CD4-positive, alpha-beta memory T cell (primary cell): ENCODE measurements around the gene MEIOC. TPM values are rescaled to one million over a fixed set of nuclear protein-coding genes. Genes with fewer than 3 reads are reported as not detected.
"Not testable (repeated sequence)": the region's sequence is repeated elsewhere in the genome, so short reads cannot be mapped to it uniquely, and the experiment has no call there.

ENCODE experiments used
- CTCF ChIA-PET: fragments of 350-600 bp; sonication (Branson Sonifier 250); formaldehyde crosslinking; loops from one replicate; lab custom pipeline; 2021; ENCODE audit warnings: inconsistent platforms; ENCODE audit not compliant: partially characterized antibody; lab: Charles Lee
- POLR2A ChIA-PET: fragments of 350-600 bp; sonication (Branson Sonifier 250); formaldehyde crosslinking; loops from one replicate; lab custom pipeline; 2021; ENCODE audit not compliant: partially characterized antibody; lab: Charles Lee
- DNase-seq, 5 donors: peaks; one replicate each; pipeline versions ENCODE4 v3.0.0 to v3.0.0-alpha.2; 2020 to 2022; ENCODE audit warnings: mixed read lengths in 1 of 5
- H3K27ac ChIP-seq: one replicate; pipeline ENCODE4 v1.7.0; 2013; ENCODE audit warnings: low read depth, low read length
- H3K27me3 ChIP-seq: 2 replicates; pipeline ENCODE4 v1.7.0; 2013; ENCODE audit warnings: mild to moderate bottlenecking, low read length, moderate library complexity; ENCODE audit not compliant: insufficient read depth
- H3K36me3 ChIP-seq: 2 replicates; pipeline ENCODE4 v1.7.0; 2013; ENCODE audit warnings: mild to moderate bottlenecking, low read length, moderate library complexity; ENCODE audit not compliant: insufficient read depth
- H3K4me1 ChIP-seq: 2 replicates; pipeline ENCODE4 v1.7.0; 2013; ENCODE audit warnings: mild to moderate bottlenecking, low read length, moderate library complexity; ENCODE audit not compliant: insufficient read depth
- H3K4me3 ChIP-seq, 2 donors: one replicate each; pipeline ENCODE4 v1.7.0; 2013; ENCODE audit warnings: low read length in 2 of 2, mild to moderate bottlenecking in 1 of 2
- H3K9me3 ChIP-seq, 2 donors: one replicate each; pipeline ENCODE4 v1.7.0; 2013; ENCODE audit warnings: low read length in 2 of 2, control low read depth in 1 of 2; ENCODE audit not compliant: control insufficient read depth in 1 of 2
- H3K27ac Mint-ChIP-seq, 7 donors: one replicate each; pipeline ENCODE4 v1.8.0; 2020 to 2021; ENCODE audit warnings: mixed read lengths in 7 of 7, mild to moderate bottlenecking in 6 of 7, inconsistent platforms in 3 of 7, moderate library complexity in 3 of 7
- H3K27me3 Mint-ChIP-seq, 2 donors: one replicate each; pipeline ENCODE4 v1.8.0; 2020 to 2021; ENCODE audit warnings: mixed read lengths in 2 of 2
- H3K36me3 Mint-ChIP-seq, 2 donors: one replicate each; pipeline ENCODE4 v1.8.0; 2020 to 2021; ENCODE audit warnings: mixed read lengths in 2 of 2, inconsistent platforms in 1 of 2, mild to moderate bottlenecking in 1 of 2
- H3K4me1 Mint-ChIP-seq, 4 donors: one replicate each; pipeline ENCODE4 v1.8.0; 2020 to 2021; ENCODE audit warnings: mixed read lengths in 4 of 4, mild to moderate bottlenecking in 1 of 4
- H3K4me3 Mint-ChIP-seq, 8 donors: one replicate each; pipeline ENCODE4 v1.8.0; 2020 to 2021; ENCODE audit warnings: mixed read lengths in 8 of 8, mild to moderate bottlenecking in 7 of 8, moderate library complexity in 6 of 8, inconsistent platforms in 3 of 8
- H3K9me3 Mint-ChIP-seq, 8 donors: one replicate each; pipeline ENCODE4 v1.8.0; 2020 to 2021; ENCODE audit warnings: mixed read lengths in 8 of 8, mild to moderate bottlenecking in 5 of 8, inconsistent platforms in 3 of 8, moderate library complexity in 1 of 8
- intact Hi-C: fragments of 100-400 bp; cut with micrococcal nuclease; formaldehyde crosslinking; loops from one replicate; pipeline ENCODE4 v1.15.1; 2023
- polyA plus RNA-seq, 2 donors: library from polyadenylated mRNA; unstranded; fragments of 300-500 nt; fragmentation: Illumina TruSeq; gene quantifications; one replicate each; pipeline ENCODE4 v1.2.3, GENCODE V29; 2021
- total RNA-seq, 2 experiments: library from RNA; stranded (reverse); gene quantifications; one replicate each; pipeline ENCODE4 v1.2.3, GENCODE V29; 2021

Gene MEIOC
- total and polyA plus RNA-seq, 4 experiments from 2014 or later: 0.21 to 0.31 TPM; not detected in 2

DNA sequence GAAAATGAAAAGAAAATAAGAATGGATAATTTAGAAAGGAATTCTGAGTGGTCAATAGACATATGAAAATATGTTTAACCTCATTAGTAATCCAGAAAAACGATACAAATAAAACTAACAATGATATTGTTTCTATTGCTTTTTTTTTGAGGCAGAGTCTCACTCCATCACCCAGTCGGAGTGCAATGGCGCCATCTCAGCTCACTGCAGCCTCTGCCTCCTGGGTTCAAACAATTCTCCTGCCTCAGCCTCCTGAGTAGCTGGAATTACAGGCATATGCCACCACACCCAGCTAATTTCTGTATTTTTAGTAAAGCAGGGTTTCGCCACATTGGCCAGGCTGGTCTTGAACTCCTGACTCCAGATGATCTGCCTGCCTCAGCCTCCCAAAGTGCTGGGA, 21.9 kb upstream of the MEIOC start:
- POLR2A ChIA-PET, H3K4me1 ChIP-seq, CTCF ChIA-PET, H3K4me3 Mint-ChIP-seq, intact Hi-C loops, H3K36me3 ChIP-seq, H3K4me3 ChIP-seq, H3K4me1 Mint-ChIP-seq, H3K9me3 ChIP-seq, DNase-seq, H3K36me3 Mint-ChIP-seq, H3K27ac Mint-ChIP-seq, H3K9me3 Mint-ChIP-seq, H3K27ac ChIP-seq, H3K27me3 ChIP-seq: not testable (repeated sequence)
- H3K27me3 Mint-ChIP-seq: peaks cover 0 to 13% of the 10 kb centered on the region in 2 donors

DNA sequence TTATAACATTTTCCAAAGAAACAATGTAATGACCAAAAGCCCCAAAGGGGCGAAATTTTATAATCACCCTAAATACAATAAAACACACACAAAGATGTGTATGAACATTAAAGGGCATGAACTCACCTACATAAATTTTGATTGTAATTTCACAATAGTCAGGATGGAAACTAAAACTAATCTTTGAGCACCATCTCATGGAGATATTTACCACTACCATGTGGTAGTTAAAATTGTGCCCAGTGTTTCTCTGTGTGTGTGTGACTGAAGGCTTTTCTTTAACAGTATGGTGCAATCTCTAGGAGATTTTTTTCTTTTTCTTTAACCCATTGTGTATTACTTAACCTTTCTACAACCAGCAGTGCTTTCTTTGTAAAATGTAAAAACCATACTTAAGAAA, 19.7 kb upstream of the MEIOC start:
- Histone ChIP-seq H3K9me3 (no peaks in the 10 kb centered on the region), H3K27ac (no peak overlapping the region), H3K4me3 (no peak overlapping the region), H3K4me1 (no peaks in the 10 kb centered on the region), H3K36me3 (no peaks in the 10 kb centered on the region), H3K27me3 (no peaks in the 10 kb centered on the region)
- DNase-seq: no peak
- POLR2A ChIA-PET: no interaction called here
- peaks cover under 1 to 10% of the 10 kb centered on the region in 2 donors for H3K27me3 Mint-ChIP-seq
- no peak overlapping the region for H3K27ac Mint-ChIP-seq
- H3K9me3 Mint-ChIP-seq: peaks cover 0 to 2% (median 0%) of the 10 kb centered on the region in 8 donors
- CTCF ChIA-PET: interaction anchor here (1.1 to 1.5 kb wide), 2 partner anchors 102 to 104 kb away, joined by 4 to 5 read pairs; no protein-coding TSS in a partner anchor
- no peak overlapping the region for H3K4me3 Mint-ChIP-seq
- intact Hi-C loops: loop anchor here (5.0 kb wide), 1 partner anchor 104 kb away; no protein-coding TSS in a partner anchor
- no peaks in the 10 kb centered on the region for H3K4me1 Mint-ChIP-seq
- H3K36me3 Mint-ChIP-seq: no peaks in the 10 kb centered on the region

DNA sequence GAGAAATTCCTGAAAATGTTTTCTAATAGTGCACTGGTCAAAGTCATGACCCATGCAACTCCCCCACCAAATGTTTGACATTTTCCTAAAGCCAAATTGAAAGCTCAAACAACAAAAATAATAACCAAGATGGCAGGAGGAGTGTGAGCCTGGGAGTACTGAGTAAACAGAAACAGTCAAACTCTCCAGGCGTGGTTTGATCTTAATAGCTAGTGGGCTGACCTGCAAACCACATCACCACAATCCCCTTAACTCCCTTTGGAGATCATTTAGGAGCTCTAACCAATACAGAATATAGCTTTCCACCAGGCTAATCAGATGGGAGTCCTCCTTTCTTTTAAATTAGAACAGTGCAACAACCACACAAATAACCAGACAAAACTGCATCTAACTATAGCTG, 19.2 kb upstream of the MEIOC start:
- H3K4me3 ChIP-seq: no peak overlapping the region
- no peak for DNase-seq
- CTCF ChIA-PET: interaction anchor here (1.1 to 1.5 kb wide), 2 partner anchors 103 to 104 kb away, joined by 4 to 5 read pairs; no protein-coding TSS in a partner anchor
- no peaks in the 10 kb centered on the region for H3K4me1 Mint-ChIP-seq
- peaks cover 4 to 10% of the 10 kb centered on the region in 2 donors for H3K27me3 Mint-ChIP-seq
- H3K27ac ChIP-seq: no peak overlapping the region
- H3K9me3 ChIP-seq: no peaks in the 10 kb centered on the region
- POLR2A ChIA-PET: no interaction called here
- no peaks in the 10 kb centered on the region for H3K27me3 ChIP-seq
- no peak overlapping the region for H3K27ac Mint-ChIP-seq
- intact Hi-C loops: loop anchor here (5.0 kb wide), 1 partner anchor 105 kb away; no protein-coding TSS in a partner anchor
- peaks cover 0 to 2% (median 0%) of the 10 kb centered on the region in 8 donors for H3K9me3 Mint-ChIP-seq
- H3K4me1 ChIP-seq: no peaks in the 10 kb centered on the region
- H3K36me3 Mint-ChIP-seq: no peaks in the 10 kb centered on the region
- H3K4me3 Mint-ChIP-seq: no peak overlapping the region
- no peaks in the 10 kb centered on the region for H3K36me3 ChIP-seq

DNA sequence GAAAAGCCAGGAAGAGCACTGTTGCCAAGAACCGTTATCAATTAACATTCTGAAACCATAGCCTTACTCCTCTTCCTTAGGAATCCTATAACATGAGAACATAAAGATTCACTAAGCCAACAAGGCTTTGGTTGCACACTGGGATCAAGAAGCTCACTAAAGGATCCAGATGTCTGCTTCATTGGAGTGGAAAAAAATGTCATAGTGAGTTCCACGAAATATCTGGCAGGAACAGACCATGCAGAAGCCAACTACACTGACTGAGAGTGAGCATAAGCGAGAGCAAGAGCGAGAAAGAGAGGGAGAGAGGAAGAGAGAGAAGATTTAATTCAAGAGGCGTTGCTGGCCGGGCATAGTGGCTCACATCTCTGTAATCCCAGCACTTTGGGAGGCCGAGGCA, 13.4 kb upstream of the MEIOC start:
- H3K27ac ChIP-seq: no peak overlapping the region
- DNase-seq: no peak
- H3K4me1 ChIP-seq: no peaks in the 10 kb centered on the region
- Mint-ChIP-seq H3K4me3 (no peak overlapping the region), H3K9me3 (no peaks in the 10 kb centered on the region), H3K27ac (no peak overlapping the region), H3K27me3 (peaks cover 17 to 20% of the 10 kb centered on the region in 2 donors), H3K36me3 (no peaks in the 10 kb centered on the region), H3K4me1 (no peaks in the 10 kb centered on the region)
- ChIA-PET POLR2A (no interaction called here), CTCF (interaction anchor here (0.8 kb wide), 1 partner anchor 312 kb away, joined by 3 read pairs; no protein-coding TSS in a partner anchor)
- intact Hi-C loops: no loop called here
- no peaks in the 10 kb centered on the region for H3K36me3 ChIP-seq
- no peaks in the 10 kb centered on the region for H3K27me3 ChIP-seq
- no peaks in the 10 kb centered on the region for H3K9me3 ChIP-seq
- H3K4me3 ChIP-seq: no peak overlapping the region

DNA sequence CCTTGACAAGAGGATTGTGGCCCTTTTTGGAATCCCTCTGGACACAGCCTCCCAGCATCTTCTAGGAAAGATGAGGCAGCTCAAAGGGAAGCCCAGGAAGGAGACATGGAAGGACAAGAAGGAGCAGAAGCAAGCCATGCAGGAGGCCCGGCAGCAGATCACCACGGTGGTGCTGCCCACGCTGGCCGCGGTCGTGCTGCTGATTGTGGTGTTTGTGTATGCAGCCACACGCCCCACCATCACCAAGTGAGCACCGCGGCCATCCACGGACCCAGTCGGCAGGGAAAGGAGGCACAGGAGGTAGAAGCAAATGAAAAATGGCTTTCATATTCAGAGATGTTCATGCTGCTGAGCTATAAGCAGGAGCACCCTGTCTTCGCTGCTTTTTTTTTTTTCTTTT, 10.9 kb upstream of the MEIOC start:
- H3K4me3 Mint-ChIP-seq: no peak overlapping the region
- H3K4me1 Mint-ChIP-seq: no peaks in the 10 kb centered on the region
- Histone ChIP-seq H3K36me3 (no peaks in the 10 kb centered on the region), H3K9me3 (no peaks in the 10 kb centered on the region), H3K4me3 (no peak overlapping the region), H3K4me1 (no peaks in the 10 kb centered on the region), H3K27ac (no peak overlapping the region), H3K27me3 (no peaks in the 10 kb centered on the region)
- POLR2A ChIA-PET: no interaction called here
- H3K36me3 Mint-ChIP-seq: no peaks in the 10 kb centered on the region
- no peak for DNase-seq
- no peak overlapping the region for H3K27ac Mint-ChIP-seq
- no peaks in the 10 kb centered on the region for H3K9me3 Mint-ChIP-seq
- CTCF ChIA-PET: interaction anchor here (0.6 kb wide), 1 partner anchor 14 kb away, joined by 3 read pairs; no protein-coding TSS in a partner anchor
- intact Hi-C loops: no loop called here
- H3K27me3 Mint-ChIP-seq: peaks cover 20 to 35% of the 10 kb centered on the region in 2 donors

DNA sequence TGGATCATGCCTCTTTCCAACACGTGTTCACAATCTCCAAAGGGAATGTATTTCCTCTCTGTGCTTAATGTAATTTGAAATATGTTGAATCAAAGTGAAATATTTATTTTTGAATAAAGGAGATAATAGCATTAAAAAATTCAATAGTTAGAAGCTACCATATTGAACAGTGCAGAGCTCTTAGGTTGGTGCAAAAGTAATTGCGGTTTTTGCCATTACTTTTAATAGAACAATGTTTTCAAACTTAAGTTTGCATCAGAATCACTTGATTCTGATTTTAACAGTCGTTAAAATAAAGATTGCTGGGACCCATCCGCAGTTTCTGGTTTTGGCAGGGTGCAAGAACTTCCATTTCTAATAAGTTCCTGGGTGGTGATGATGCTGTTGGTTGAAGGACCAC, 10.0 kb upstream of the MEIOC start:
- Mint-ChIP-seq H3K4me1 (no peaks in the 10 kb centered on the region), H3K27me3 (peaks cover 23 to 40% of the 10 kb centered on the region in 2 donors), H3K27ac (no peak overlapping the region), H3K36me3 (no peaks in the 10 kb centered on the region), H3K9me3 (no peaks in the 10 kb centered on the region), H3K4me3 (no peak overlapping the region)
- H3K27me3 ChIP-seq: no peaks in the 10 kb centered on the region
- no peaks in the 10 kb centered on the region for H3K4me1 ChIP-seq
- no peaks in the 10 kb centered on the region for H3K36me3 ChIP-seq
- intact Hi-C loops: no loop called here
- H3K9me3 ChIP-seq: no peaks in the 10 kb centered on the region
- no peak for DNase-seq
- H3K27ac ChIP-seq: no peak overlapping the region
- ChIA-PET POLR2A (no interaction called here), CTCF (interaction anchor here (0.6 kb wide), 1 partner anchor 44 kb away, joined by 3 read pairs; no protein-coding TSS in a partner anchor)
- no peak overlapping the region for H3K4me3 ChIP-seq

DNA sequence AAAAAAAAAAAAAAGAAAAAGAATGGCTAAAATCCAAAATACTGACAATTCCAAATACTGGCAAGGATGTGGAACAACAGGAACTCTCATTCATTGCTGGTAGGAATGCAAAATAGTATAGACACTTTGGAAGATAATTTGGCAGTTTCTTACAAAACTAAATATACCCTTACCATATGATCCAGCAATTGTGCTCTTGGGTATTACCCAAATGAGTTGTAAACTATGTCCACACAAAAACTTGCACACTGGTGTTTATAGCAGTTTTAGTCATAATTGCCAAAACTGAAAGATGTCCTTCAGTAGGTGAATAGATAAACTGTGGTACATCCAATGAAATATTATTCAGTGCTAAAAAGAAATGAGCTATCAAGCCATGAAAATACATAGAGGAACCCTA, 8.5 kb upstream of the MEIOC start:
- ChIA-PET CTCF (no interaction called here), POLR2A (no interaction called here)
- Histone ChIP-seq H3K4me3 (no peak overlapping the region), H3K27ac (no peak overlapping the region), H3K36me3 (no peaks in the 10 kb centered on the region), H3K27me3 (no peaks in the 10 kb centered on the region), H3K4me1 (no peaks in the 10 kb centered on the region), H3K9me3 (no peaks in the 10 kb centered on the region)
- intact Hi-C loops: no loop called here
- H3K36me3 Mint-ChIP-seq: no peaks in the 10 kb centered on the region
- no peak overlapping the region for H3K27ac Mint-ChIP-seq
- H3K4me3 Mint-ChIP-seq: no peak overlapping the region
- DNase-seq: no peak
- H3K9me3 Mint-ChIP-seq: peaks cover 0 to 2% (median 0%) of the 10 kb centered on the region in 8 donors
- no peaks in the 10 kb centered on the region for H3K4me1 Mint-ChIP-seq
- peaks cover 22 to 34% of the 10 kb centered on the region in 2 donors for H3K27me3 Mint-ChIP-seq
